Heart left ventricle (tissue), 16 donors: ENCODE results near the gene PIGV. TPM values are rescaled to one million over a fixed set of nuclear protein-coding genes. Genes with fewer than 3 reads are reported as not detected.

Experiments
- ATAC-seq, 4 donors: fragments of 200-7000 bp; cut with Tn5 transposase; one replicate each; pipeline ENCODE4 v1.9.1; 2020 to 2022; ENCODE audit warnings: moderate library complexity in 4 of 4, mild to moderate bottlenecking in 3 of 4, moderate number of reproducible peaks in 1 of 4
- DNase-seq, 5 donors: peaks; one replicate each; pipeline ENCODE4 v3.0.0-alpha.2; 2020
- H3K27ac ChIP-seq, 12 donors: fragments of 200-600 bp; sonication (generic) in 4 of 12; one replicate each; pipeline versions ENCODE4 v1.5.0 to v1.8.0; 2016 to 2022; ENCODE audit warnings: mild to moderate bottlenecking in 2 of 12
- H3K27me3 ChIP-seq, 9 donors: fragments of 200-600 bp; sonication (generic) in 2 of 9; one replicate each; pipeline versions ENCODE4 v1.5.1 to v1.8.0; 2016 to 2022; ENCODE audit warnings: mild to moderate bottlenecking in 3 of 9
- H3K36me3 ChIP-seq, 9 donors: fragments of 200-600 bp; sonication (generic) in 2 of 9; one replicate each; pipeline versions ENCODE4 v1.5.0 to v1.8.0; 2018 to 2022; ENCODE audit warnings: mild to moderate bottlenecking in 2 of 9
- H3K4me1 ChIP-seq, 12 donors: fragments of 200-600 bp; sonication (generic) in 4 of 12; one replicate each; pipeline versions ENCODE4 v1.5.0 to v1.8.0; 2016 to 2022; ENCODE audit warnings: mild to moderate bottlenecking in 3 of 12
- H3K4me3 ChIP-seq, 12 donors: fragments of 200-600 bp; sonication (generic) in 4 of 12; one replicate each; pipeline versions ENCODE4 v1.5.0 to v1.8.0; 2017 to 2022; ENCODE audit warnings: mild to moderate bottlenecking in 9 of 12, moderate library complexity in 4 of 12
- H3K9me3 ChIP-seq, 12 donors: fragments of 200-600 bp; sonication (generic) in 4 of 12; one replicate each; pipeline versions ENCODE4 v1.5.0 to v1.8.0; 2016 to 2022; ENCODE audit warnings: mild to moderate bottlenecking in 1 of 12
- CTCF ChIP-seq, 12 donors: fragments of 200-600 bp; sonication (generic) in 4 of 12; IDR thresholded peaks; one replicate each; pipeline versions ENCODE4 v1.5.0 to v1.8.0; 2018 to 2022; ENCODE audit warnings: antibody characterized with exemption in 12 of 12, mild to moderate bottlenecking in 5 of 12
- POLR2A ChIP-seq, 2 donors: fragments of 450-650 bp; IDR thresholded peaks; one replicate each; pipeline ENCODE4 v1.6.1; 2017; ENCODE audit warnings: antibody characterized with exemption in 2 of 2, mild to moderate bottlenecking in 2 of 2, moderate library complexity in 2 of 2
- WGBS, 4 donors: extraction: QIAGEN DNeasy Blood & Tissue Kit in 2 of 4; methylation state at CpG; one replicate each; pipeline versions ENCODE4 v1.1.5 to v1.1.7; 2013 to 2018; 5-methylcytosine and 5-hydroxymethylcytosine counted together
- intact Hi-C, 10 donors: fragments of 100-400 bp; cut with DNase I; formaldehyde crosslinking; loops; one replicate each; pipeline versions ENCODE4 v1.11.1 to v1.14.2; 2022
- polyA plus RNA-seq, 2 donors: library from polyadenylated mRNA; stranded (reverse); fragments of 200-250 nt; gene quantifications; one replicate each; pipeline ENCODE4 v1.2.3, GENCODE V29; 2013
- total RNA-seq, 9 donors: library from RNA; depleted of rRNA in 2 of 9; stranded (reverse); fragments of >200 nt in 2 of 9; fragmentation: NEBNext Ultra II Directional in 3 of 9; extraction: Animal tissue kit (Norgen Biotek cat#: 25700) in 3 of 9; gene quantifications; one replicate each; pipeline versions ENCODE4 v1.1.0 to v1.2.4, GENCODE V29; 2016 to 2023
- donor health status: ischemic (EF 13 %, LVEDD 7.1; RV severe dilation, severe dysfunction).
- donor health status: healthy with polysubstance abuse.
- donor health status: DM: no; HTN: yes; CAD: no.
- donor health status: DM: no; HTN: no; CAD: no.
- donor health status: ischemic (EF 25% LVEDD 6.9; RV normal size, moderate dysfunction).
- donor health status: ischemic (EF 25% LVEDD 5.7; RV mildly dilated, moderate dysfunction).
- donor health status: healthy.
- donor health status: DM: yes; HTN: yes; CAD: no.
- donor health status: ischemic (EF 35%, LVEDD 5.7; RV mildly dilated, moderate dysfunction).
- donor health status: nonischemic (EF 11% LVEDD 7.7; RV severe dilation, severe dysfunction).
- donor health status: DM: yes; HTN: yes; CAD: no.
- donor health status: PGD.
- donor health status: ischemic (EF 29% LVEDD 5.4; RV normal size, mild dysfunction).
- donor health status: nonischemic (EF 23%, LVEDD 6.1; RV moderate dilation, normal function).

PIGV gene
- total and polyA plus RNA-seq, 11 donors: 2.7 to 8.8 (median 5.3) TPM

- Histone ChIP-seq H3K27ac (peak overlapping the region in 1 of 12 donors; percentile 55), H3K4me3 (no peak overlapping the region), H3K36me3 (peaks cover 0 to 87% (median 70%) of the 10 kb centered on the region in 9 donors), H3K27me3 (no peaks in the 10 kb centered on the region), H3K9me3 (no peaks in the 10 kb centered on the region), H3K4me1 (peaks cover 8 to 70% (median 43%) of the 10 kb centered on the region in 12 donors)
- intact Hi-C loops: loop anchor here in 5 of 10 donors (5.0 kb wide), 2 partner anchors 41 to 44 kb away; partner anchors contain the start of gene ARID1A (in 4 of the 5)
- TF ChIP-seq POLR2A (IDR thresholded peaks at IDR 0.05) (no peak), CTCF (IDR thresholded peaks at IDR 0.05) (no peak)
- DNase-seq: no peak
- 64 to 71% (median 67%) methylated on average over 5 of the region's 5 CpGs for WGBS, 4 donors
- no peak for ATAC-seq
These were observed 46.8 kb upstream of the PIGV start for GRCh38 chr1:26740952-26741351.

GRCh38 chr1:26743426-26744059 is 44.2 kb upstream of the PIGV start:
- no peaks in the 10 kb centered on the region for H3K9me3 ChIP-seq
- DNase-seq (no peak), ATAC-seq (no peak)
- peaks cover 0 to 84% (median 51%) of the 10 kb centered on the region in 9 donors for H3K36me3 ChIP-seq
- peak overlapping the region in 1 of 12 donors; percentile 40 for H3K4me3 ChIP-seq
- H3K4me1 ChIP-seq: peaks cover 11 to 96% (median 54%) of the 10 kb centered on the region in 12 donors
- H3K27ac ChIP-seq: peak overlapping the region; percentile 26 to 94 (median 76)
- 82 to 84% (median 83%) methylated on average over 8 of the region's 8 CpGs for WGBS, 4 donors
- intact Hi-C loops: loop anchor here in 6 of 10 donors (1.0 to 5.0 kb wide), 6 partner anchors 19 to 46 kb away; partner anchors contain the start of gene ARID1A (in 4 of the 6)
- H3K27me3 ChIP-seq: no peaks in the 10 kb centered on the region
- TF ChIP-seq CTCF (IDR thresholded peaks at IDR 0.05) (no peak), POLR2A (IDR thresholded peaks at IDR 0.05) (no peak)

GRCh38 chr1:26744075-26744959 is 43.4 kb upstream of the PIGV start:
- Histone ChIP-seq H3K4me1 (peaks cover 11 to 99% (median 57%) of the 10 kb centered on the region in 12 donors), H3K4me3 (peak overlapping the region in 4 of 12 donors; percentile 6 to 40 (median 7)), H3K27ac (peak overlapping the region; percentile 75 to 94 (median 78)), H3K27me3 (no peaks in the 10 kb centered on the region), H3K9me3 (no peaks in the 10 kb centered on the region), H3K36me3 (peaks cover 0 to 83% (median 44%) of the 10 kb centered on the region in 9 donors)
- DNase-seq (peak; percentile 82 to 92 (median 87)), ATAC-seq (peak; percentile 96 to 99 (median 98))
- 30 to 33% (median 32%) methylated on average over 8 of the region's 8 CpGs for WGBS, 4 donors
- peak in 1 of 2 donors; percentile 44 for TF ChIP-seq POLR2A (IDR thresholded peaks at IDR 0.05)
- TF ChIP-seq CTCF (IDR thresholded peaks at IDR 0.05): no peak
- intact Hi-C loops: loop anchor here in 6 of 10 donors (1.0 to 5.0 kb wide), 5 partner anchors 21 to 47 kb away; partner anchors contain the start of gene ARID1A (in 4 of the 6)
